Hepatocyte (in vitro differentiated cells): ENCODE results near the gene OR5AC2. TPM values are rescaled to one million over a fixed set of nuclear protein-coding genes. Genes with fewer than 3 reads are reported as not detected.

Experiments used
- DNase-seq: peaks from one replicate; pipeline ENCODE4 v3.0.0-alpha.2; 2016; ENCODE audit warnings: low spot score
- H2AFZ ChIP-seq: fragments of 200-600 bp; sonication (generic); 2 replicates; pipeline ENCODE4 v1.6.0; 2016; ENCODE audit warnings: antibody characterized with exemption, mild to moderate bottlenecking
- H3K27ac ChIP-seq: fragments of 200-600 bp; sonication (generic); 2 replicates; pipeline ENCODE4 v1.5.1; 2016; ENCODE audit warnings: mild to moderate bottlenecking
- H3K27me3 ChIP-seq: fragments of 200-600 bp; sonication (generic); 2 replicates; pipeline ENCODE4 v1.6.1; 2016
- H3K36me3 ChIP-seq: fragments of 200-600 bp; sonication (generic); replicated peaks from 2 replicates; pipeline ENCODE4 v1.5.1; 2016; ENCODE audit warnings: low read depth; ENCODE audit not compliant: insufficient read depth
- H3K4me1 ChIP-seq: fragments of 200-600 bp; sonication (generic); 2 replicates; pipeline ENCODE4 v1.5.1; 2016; ENCODE audit warnings: mild to moderate bottlenecking, moderate library complexity; ENCODE audit not compliant: insufficient read depth
- H3K4me2 ChIP-seq: fragments of 200-600 bp; sonication (generic); 2 replicates; pipeline ENCODE4 v1.6.0; 2016
- H3K4me3 ChIP-seq: fragments of 200-600 bp; sonication (generic); 2 replicates; pipeline ENCODE4 v1.5.1; 2016; ENCODE audit warnings: mild to moderate bottlenecking
- H3K79me2 ChIP-seq: fragments of 200-600 bp; sonication (generic); 2 replicates; pipeline ENCODE4 v1.6.0; 2017; ENCODE audit warnings: mild to moderate bottlenecking
- H3K9me2 ChIP-seq: fragments of 200-600 bp; sonication (generic); replicated peaks from 2 replicates; pipeline ENCODE4 v1.6.0; 2017; ENCODE audit warnings: mild to moderate bottlenecking; ENCODE audit not compliant: insufficient read depth
- H3K9me3 ChIP-seq: fragments of 200-600 bp; sonication (generic); 2 replicates; pipeline ENCODE4 v1.5.1; 2016; ENCODE audit warnings: low read depth, mild to moderate bottlenecking
- H4K20me1 ChIP-seq: fragments of 200-600 bp; sonication (generic); 2 replicates; pipeline ENCODE4 v1.6.0; 2016; ENCODE audit warnings: mild to moderate bottlenecking; ENCODE audit not compliant: insufficient read depth, poor library complexity, severe bottlenecking
- CTCF ChIP-seq: fragments of 200-600 bp; sonication (generic); IDR thresholded peaks from 2 replicates; pipeline ENCODE4 v1.5.1; 2016; ENCODE audit warnings: antibody characterized with exemption, mild to moderate bottlenecking; ENCODE audit not compliant: poor library complexity
- EZH2 ChIP-seq: fragments of 200-600 bp; sonication (generic); IDR thresholded peaks from 2 replicates; pipeline ENCODE4 v1.6.1; 2016; ENCODE audit warnings: antibody characterized with exemption, mild to moderate bottlenecking, borderline replicate concordance
- EZH2phosphoT487 ChIP-seq: fragments of 200-600 bp; sonication (generic); IDR thresholded peaks from one replicate; pipeline ENCODE4 v1.6.1; 2018; ENCODE audit warnings: antibody characterized with exemption, mild to moderate bottlenecking, low read depth, moderate library complexity; ENCODE audit not compliant: unreplicated experiment, severe bottlenecking
- WGBS: methylation state at CpG from one replicate; pipeline ENCODE4 v1.1.6; 2016; ENCODE audit warnings: low lambda C conversion rate; ENCODE audit errors: missing lambda C conversion rate; 5-methylcytosine and 5-hydroxymethylcytosine counted together
- polyA plus RNA-seq: library from polyadenylated mRNA; unstranded; fragments of >200 nt; fragmentation: Nextera tagmentation; extraction: Ambion mirVana; gene quantifications from 2 replicates; pipeline ENCODE4 v1.2.1, GENCODE V29; 2016
- total RNA-seq: library from RNA; depleted of rRNA; stranded (reverse); fragments of >200 nt; gene quantifications from 2 replicates; pipeline ENCODE4 v1.2.3, GENCODE V29; 2014

Gene OR5AC2
- total and polyA plus RNA-seq, 2 experiments from 2014 or later, result not detected

- Histone ChIP-seq H3K36me3 (no peaks in the 10 kb centered on the region), H3K9me2 (no peaks in the 10 kb centered on the region), H3K27ac (no peak overlapping the region), H3K4me1 (no peaks in the 10 kb centered on the region), H3K9me3 (no peaks in the 10 kb centered on the region), H3K27me3 (no peaks in the 10 kb centered on the region), H3K4me2 (no peak overlapping the region), H3K4me3 (no peak overlapping the region), H2AFZ (no peak overlapping the region), H3K79me2 (no peaks in the 10 kb centered on the region), H4K20me1 (no peaks in the 10 kb centered on the region)
- DNase-seq, result no peak
- no peak for TF ChIP-seq CTCF
- no peak for TF ChIP-seq EZH2phosphoT487
- no peak for TF ChIP-seq EZH2
These were observed 30.9 kb upstream of the OR5AC2 start for GRCh38 chr3:98056035-98056434.

- TF ChIP-seq CTCF (no peak), EZH2 (no peak), EZH2phosphoT487 (no peak)
- H4K20me1 ChIP-seq, result no peaks in the 10 kb centered on the region
- no peaks in the 10 kb centered on the region for H3K4me1 ChIP-seq
- no peak overlapping the region for H3K27ac ChIP-seq
- no peak overlapping the region for H3K4me3 ChIP-seq
- H2AFZ ChIP-seq, result no peak overlapping the region
- no peaks in the 10 kb centered on the region for H3K9me2 ChIP-seq
- no peaks in the 10 kb centered on the region for H3K79me2 ChIP-seq
- no peak for DNase-seq
- no peaks in the 10 kb centered on the region for H3K36me3 ChIP-seq
- 78% methylated on average over 1 of the region's 1 CpG for WGBS
- H3K27me3 ChIP-seq, result no peaks in the 10 kb centered on the region
- H3K9me3 ChIP-seq, result no peaks in the 10 kb centered on the region
- H3K4me2 ChIP-seq, result no peak overlapping the region
These were observed 29.3 kb upstream of the OR5AC2 start for GRCh38 chr3:98057631-98058030.

GRCh38 chr3:98058244-98058960, 28.6 kb upstream of the OR5AC2 start:
- Histone ChIP-seq H3K9me2 (no peaks in the 10 kb centered on the region), H4K20me1 (no peaks in the 10 kb centered on the region), H3K4me1 (no peaks in the 10 kb centered on the region), H3K4me3 (no peak overlapping the region), H2AFZ (peak overlapping the region; percentile 40), H3K4me2 (no peak overlapping the region), H3K27me3 (no peaks in the 10 kb centered on the region), H3K27ac (no peak overlapping the region), H3K79me2 (no peaks in the 10 kb centered on the region), H3K9me3 (no peaks in the 10 kb centered on the region), H3K36me3 (no peaks in the 10 kb centered on the region)
- no peak for DNase-seq
- WGBS, result 31% methylated on average over 7 of the region's 7 CpGs
- TF ChIP-seq CTCF (no peak), EZH2phosphoT487 (no peak)
